ENCODE results near the gene HOXD12. TPM values are rescaled to one million over a fixed set of nuclear protein-coding genes. Genes with fewer than 3 reads are reported as not detected.
A peak's percentile ranks its signal among the peaks of the same experiment; 100 is the strongest.

Gene HOXD12
- polyA plus RNA-seq, 1 of the 3 experiments (the other 2 are of a cell fraction), result not detected

DNA sequence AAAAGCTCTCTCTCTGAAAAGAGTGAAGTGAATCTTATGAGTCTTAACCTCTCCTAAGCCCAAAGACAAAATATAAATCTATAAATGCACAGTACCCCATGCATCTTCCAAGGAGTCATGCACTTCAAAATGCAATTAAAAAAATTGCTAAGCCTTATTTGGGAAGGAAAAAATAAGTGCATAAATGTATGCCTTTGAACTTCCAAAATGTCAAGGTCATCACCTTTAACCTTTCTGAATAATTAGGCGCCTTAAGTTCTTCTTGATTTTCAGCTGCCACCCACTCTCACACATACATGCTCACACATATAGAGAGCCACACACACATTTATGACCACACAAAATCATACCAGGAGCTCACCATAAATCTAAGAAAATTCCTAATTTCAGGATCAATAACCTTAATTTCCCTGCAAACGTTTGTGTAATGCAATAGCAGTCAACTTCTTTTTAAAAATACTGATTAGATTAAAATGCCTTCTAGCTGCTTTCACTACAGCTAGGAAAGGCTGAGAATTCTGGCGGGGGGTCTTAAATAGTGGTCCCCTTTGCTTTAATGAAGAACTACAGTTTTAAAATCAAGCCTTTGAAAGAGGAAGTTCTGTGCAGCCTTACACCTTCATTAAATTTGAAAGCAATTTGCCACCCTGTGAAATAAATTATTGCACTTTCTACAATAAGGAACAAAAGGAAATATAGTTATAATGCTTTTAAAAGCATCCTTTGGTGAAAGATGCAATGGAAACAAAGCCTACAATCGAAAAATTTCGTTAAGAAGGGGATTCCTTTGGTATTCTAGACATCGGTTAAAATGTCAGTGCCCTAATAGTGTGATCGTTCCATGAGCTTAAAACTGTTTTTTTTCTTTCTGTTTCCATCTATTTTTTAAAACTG is 11.1 kb downstream of the HOXD12 start:
- Histone ChIP-seq H3K4me3 (ENCODE audit: low read depth in 2 of 2, low read length in 1 of 2) (peak overlapping the region in 1 of 2 experiments; percentile 19; a peak in 1 of 4 replicates), H3K27me3 (ENCODE audit: insufficient read depth) (peaks cover 70% of the 10 kb centered on the region), H3K27ac (ENCODE audit: low read depth in 2 of 2, low read length in 1 of 2) (no peak overlapping the region), H3K36me3 (replicated peaks in 1 of 2; ENCODE audit: control insufficient read depth in 1 of 2, insufficient read depth in 2 of 2, low read length in 1 of 2) (no peaks in the 10 kb centered on the region), H3K9ac (no peak overlapping the region), H3K4me1 (ENCODE audit: control insufficient read depth in 1 of 2, insufficient read depth in 2 of 2, low read depth in 1 of 2, low read length in 1 of 2) (peaks cover 0 to 4% of the 10 kb centered on the region in 2 experiments; a peak in 2 of 4 replicates), H2AFZ (ENCODE audit: low read depth) (no peak overlapping the region), H3K9me2 (no peaks in the 10 kb centered on the region), H3K79me2 (ENCODE audit: insufficient read depth) (no peaks in the 10 kb centered on the region), H3F3A (replicated peaks; ENCODE audit: insufficient read depth) (peaks cover 3% of the 10 kb centered on the region), H4K20me1 (ENCODE audit: insufficient read depth) (no peaks in the 10 kb centered on the region), H3K9me3 (no peaks in the 10 kb centered on the region), H3K4me2 (peak overlapping the region; percentile 39)
- TF ChIP-seq CHD2 (IDR thresholded peaks at IDR 0.05; ENCODE audit: low read length, partially characterized antibody) (no peak), RCOR1 (IDR thresholded peaks at IDR 0.05; ENCODE audit: low read length) (no peak), SMC3 (IDR thresholded peaks at IDR 0.05; ENCODE audit: low read depth, low read length) (no peak), GATA2 (CRISPR knock-in tag; IDR thresholded peaks at IDR 0.05) (no peak), GABPA (IDR thresholded peaks at IDR 0.05; ENCODE audit: low read depth) (no peak), RAD21 (IDR thresholded peaks at IDR 0.05; ENCODE audit: low read length) (no peak), POLR2AphosphoS5 (IDR thresholded peaks at IDR 0.05; ENCODE audit: low read depth, low read length) (no peak)
- TF ChIP-seq, protein P1, sequence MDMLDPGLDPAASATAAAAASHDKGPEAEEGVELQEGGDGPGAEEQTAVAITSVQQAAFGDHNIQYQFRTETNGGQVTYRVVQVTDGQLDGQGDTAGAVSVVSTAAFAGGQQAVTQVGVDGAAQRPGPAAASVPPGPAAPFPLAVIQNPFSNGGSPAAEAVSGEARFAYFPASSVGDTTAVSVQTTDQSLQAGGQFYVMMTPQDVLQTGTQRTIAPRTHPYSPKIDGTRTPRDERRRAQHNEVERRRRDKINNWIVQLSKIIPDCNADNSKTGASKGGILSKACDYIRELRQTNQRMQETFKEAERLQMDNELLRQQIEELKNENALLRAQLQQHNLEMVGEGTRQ (IDR thresholded peaks at IDR 0.05; ENCODE audit: borderline replicate concordance, low read depth, low read length), result no peak
- TF ChIP-seq, protein P2, sequence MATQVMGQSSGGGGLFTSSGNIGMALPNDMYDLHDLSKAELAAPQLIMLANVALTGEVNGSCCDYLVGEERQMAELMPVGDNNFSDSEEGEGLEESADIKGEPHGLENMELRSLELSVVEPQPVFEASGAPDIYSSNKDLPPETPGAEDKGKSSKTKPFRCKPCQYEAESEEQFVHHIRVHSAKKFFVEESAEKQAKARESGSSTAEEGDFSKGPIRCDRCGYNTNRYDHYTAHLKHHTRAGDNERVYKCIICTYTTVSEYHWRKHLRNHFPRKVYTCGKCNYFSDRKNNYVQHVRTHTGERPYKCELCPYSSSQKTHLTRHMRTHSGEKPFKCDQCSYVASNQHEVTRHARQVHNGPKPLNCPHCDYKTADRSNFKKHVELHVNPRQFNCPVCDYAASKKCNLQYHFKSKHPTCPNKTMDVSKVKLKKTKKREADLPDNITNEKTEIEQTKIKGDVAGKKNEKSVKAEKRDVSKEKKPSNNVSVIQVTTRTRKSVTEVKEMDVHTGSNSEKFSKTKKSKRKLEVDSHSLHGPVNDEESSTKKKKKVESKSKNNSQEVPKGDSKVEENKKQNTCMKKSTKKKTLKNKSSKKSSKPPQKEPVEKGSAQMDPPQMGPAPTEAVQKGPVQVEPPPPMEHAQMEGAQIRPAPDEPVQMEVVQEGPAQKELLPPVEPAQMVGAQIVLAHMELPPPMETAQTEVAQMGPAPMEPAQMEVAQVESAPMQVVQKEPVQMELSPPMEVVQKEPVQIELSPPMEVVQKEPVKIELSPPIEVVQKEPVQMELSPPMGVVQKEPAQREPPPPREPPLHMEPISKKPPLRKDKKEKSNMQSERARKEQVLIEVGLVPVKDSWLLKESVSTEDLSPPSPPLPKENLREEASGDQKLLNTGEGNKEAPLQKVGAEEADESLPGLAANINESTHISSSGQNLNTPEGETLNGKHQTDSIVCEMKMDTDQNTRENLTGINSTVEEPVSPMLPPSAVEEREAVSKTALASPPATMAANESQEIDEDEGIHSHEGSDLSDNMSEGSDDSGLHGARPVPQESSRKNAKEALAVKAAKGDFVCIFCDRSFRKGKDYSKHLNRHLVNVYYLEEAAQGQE (IDR thresholded peaks at IDR 0.05; ENCODE audit: low read depth, low read length), result no peak
- TF ChIP-seq, protein P3, sequence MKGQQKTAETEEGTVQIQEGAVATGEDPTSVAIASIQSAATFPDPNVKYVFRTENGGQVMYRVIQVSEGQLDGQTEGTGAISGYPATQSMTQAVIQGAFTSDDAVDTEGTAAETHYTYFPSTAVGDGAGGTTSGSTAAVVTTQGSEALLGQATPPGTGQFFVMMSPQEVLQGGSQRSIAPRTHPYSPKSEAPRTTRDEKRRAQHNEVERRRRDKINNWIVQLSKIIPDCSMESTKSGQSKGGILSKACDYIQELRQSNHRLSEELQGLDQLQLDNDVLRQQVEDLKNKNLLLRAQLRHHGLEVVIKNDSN (IDR thresholded peaks at IDR 0.05; ENCODE audit: borderline replicate concordance, low read depth), result no peak
- 41% methylated on average over 7 of the region's 7 CpGs for WGBS (ENCODE audit: low lambda C conversion rate)
- ChIA-PET POLR2A (interaction anchor here (0.7 to 1.1 kb wide), 2 partner anchors 26 to 527 kb away, joined by 3 to 4 read pairs; no protein-coding TSS in a partner anchor), CTCF (interaction anchor here (0.5 to 17.7 kb wide), 43 partner anchors 8 to 1638 kb away, joined by 3 to 264 read pairs (median 4); partner anchors contain the start of genes EVX2, HOXD12, HOXD13 and HOXD9)
- no peak for DNase-seq

All from SK-N-SH (cell line).